ENCODE data around the gene RETREG3. TPM values are rescaled to one million over a fixed set of nuclear protein-coding genes. Genes with fewer than 3 reads are reported as not detected.

Gene RETREG3
- total and polyA plus RNA-seq, 2 experiments from 2014 or later = 8.0 to 38.2 TPM

DNA sequence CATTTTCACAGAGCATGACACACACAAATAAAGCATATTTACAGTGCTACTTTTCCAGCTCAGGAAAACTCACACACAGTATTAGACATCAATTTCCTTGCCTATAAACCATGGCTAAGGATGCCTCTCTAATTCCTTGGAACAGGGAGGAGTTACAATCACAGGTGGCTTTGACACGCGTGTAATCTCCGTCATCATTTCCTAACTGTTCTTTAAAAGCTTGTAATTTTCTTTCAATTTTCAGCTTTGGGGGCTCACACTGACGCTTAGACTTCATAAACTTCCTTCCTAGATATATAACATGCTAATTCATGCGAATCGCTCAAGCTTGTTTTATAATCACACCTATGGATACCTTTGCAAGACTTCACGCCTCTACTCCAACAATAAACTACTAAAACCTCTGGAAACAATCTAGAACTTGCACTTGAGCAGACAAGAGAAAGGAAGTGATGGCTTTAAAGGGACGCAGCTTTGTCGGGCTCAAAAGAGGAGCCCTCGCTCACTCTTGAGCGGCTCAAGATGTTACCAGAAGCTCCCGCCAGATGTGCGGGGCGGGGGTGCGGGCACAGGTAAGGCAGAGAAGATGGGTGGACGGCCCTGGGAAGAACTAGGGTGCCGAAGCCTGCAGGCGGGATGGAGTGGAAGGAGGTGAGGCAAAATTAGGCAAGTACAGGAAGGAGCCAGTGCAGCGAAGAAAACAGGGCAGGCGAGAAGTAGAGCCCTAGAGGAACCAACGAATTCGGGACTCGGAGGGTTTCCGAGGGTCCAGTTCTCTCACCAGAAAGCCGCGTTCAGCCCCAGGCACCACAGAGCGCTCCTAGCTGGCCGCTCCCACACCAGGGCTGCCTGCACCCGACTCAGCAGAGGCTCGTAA lies 631 bp downstream of the RETREG3 start (continued):
- TF ChIP-seq, protein P1, sequence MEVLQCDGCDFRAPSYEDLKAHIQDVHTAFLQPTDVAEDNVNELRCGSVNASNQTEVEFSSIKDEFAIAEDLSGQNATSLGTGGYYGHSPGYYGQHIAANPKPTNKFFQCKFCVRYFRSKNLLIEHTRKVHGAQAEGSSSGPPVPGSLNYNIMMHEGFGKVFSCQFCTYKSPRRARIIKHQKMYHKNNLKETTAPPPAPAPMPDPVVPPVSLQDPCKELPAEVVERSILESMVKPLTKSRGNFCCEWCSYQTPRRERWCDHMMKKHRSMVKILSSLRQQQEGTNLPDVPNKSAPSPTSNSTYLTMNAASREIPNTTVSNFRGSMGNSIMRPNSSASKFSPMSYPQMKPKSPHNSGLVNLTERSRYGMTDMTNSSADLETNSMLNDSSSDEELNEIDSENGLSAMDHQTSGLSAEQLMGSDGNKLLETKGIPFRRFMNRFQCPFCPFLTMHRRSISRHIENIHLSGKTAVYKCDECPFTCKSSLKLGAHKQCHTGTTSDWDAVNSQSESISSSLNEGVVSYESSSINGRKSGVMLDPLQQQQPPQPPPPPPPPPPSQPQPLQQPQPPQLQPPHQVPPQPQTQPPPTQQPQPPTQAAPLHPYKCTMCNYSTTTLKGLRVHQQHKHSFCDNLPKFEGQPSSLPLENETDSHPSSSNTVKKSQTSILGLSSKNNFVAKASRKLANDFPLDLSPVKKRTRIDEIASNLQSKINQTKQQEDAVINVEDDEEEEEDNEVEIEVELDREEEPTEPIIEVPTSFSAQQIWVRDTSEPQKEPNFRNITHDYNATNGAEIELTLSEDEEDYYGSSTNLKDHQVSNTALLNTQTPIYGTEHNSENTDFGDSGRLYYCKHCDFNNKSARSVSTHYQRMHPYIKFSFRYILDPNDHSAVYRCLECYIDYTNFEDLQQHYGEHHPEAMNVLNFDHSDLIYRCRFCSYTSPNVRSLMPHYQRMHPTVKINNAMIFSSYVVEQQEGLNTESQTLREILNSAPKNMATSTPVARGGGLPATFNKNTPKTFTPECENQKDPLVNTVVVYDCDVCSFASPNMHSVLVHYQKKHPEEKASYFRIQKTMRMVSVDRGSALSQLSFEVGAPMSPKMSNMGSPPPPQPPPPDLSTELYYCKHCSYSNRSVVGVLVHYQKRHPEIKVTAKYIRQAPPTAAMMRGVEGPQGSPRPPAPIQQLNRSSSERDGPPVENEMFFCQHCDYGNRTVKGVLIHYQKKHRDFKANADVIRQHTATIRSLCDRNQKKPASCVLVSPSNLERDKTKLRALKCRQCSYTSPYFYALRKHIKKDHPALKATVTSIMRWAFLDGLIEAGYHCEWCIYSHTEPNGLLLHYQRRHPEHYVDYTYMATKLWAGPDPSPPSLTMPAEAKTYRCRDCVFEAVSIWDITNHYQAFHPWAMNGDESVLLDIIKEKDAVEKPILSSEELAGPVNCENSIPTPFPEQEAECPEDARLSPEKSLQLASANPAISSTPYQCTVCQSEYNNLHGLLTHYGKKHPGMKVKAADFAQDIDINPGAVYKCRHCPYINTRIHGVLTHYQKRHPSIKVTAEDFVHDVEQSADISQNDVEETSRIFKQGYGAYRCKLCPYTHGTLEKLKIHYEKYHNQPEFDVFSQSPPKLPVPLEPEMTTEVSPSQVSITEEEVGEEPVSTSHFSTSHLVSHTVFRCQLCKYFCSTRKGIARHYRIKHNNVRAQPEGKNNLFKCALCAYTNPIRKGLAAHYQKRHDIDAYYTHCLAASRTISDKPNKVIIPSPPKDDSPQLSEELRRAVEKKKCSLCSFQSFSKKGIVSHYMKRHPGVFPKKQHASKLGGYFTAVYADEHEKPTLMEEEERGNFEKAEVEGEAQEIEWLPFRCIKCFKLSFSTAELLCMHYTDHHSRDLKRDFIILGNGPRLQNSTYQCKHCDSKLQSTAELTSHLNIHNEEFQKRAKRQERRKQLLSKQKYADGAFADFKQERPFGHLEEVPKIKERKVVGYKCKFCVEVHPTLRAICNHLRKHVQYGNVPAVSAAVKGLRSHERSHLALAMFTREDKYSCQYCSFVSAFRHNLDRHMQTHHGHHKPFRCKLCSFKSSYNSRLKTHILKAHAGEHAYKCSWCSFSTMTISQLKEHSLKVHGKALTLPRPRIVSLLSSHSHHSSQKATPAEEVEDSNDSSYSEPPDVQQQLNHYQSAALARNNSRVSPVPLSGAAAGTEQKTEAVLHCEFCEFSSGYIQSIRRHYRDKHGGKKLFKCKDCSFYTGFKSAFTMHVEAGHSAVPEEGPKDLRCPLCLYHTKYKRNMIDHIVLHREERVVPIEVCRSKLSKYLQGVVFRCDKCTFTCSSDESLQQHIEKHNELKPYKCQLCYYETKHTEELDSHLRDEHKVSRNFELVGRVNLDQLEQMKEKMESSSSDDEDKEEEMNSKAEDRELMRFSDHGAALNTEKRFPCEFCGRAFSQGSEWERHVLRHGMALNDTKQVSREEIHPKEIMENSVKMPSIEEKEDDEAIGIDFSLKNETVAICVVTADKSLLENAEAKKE (CRISPR knock-in tag; IDR thresholded peaks at IDR 0.05) = no peak

DNA sequence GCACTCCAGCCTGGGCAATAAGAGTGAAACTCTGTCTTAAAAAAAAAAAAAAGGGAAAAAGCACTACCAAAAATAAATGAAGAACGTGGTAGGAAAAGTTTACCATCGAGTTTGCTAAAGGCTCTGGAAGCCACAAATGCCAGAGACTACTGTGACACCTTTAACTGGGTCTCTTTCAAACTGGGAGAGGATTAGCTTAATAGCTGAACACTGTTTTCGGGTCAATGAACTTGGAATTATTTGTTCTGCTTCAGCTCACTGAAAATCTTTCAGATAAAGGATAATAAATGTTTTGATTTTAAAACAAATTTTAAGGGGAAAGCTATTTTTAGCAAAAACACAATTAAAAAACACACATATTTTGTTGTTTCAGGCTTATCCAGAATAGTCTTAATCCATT lies 1.4 kb downstream of the RETREG3 start:
- Mint-ChIP-seq H3K9me3 (no peaks in the 10 kb centered on the region; the same call in 2 of the 3 replicates), H3K27ac (no peak overlapping the region), H3K4me1 (peaks cover 6% of the 10 kb centered on the region; the same call in 2 of the 3 replicates), H3K36me3 (ENCODE audit: low read depth) (peaks cover 19% of the 10 kb centered on the region), H3K27me3 (ENCODE audit: insufficient read depth, low read depth, poor library complexity) (peaks cover 4% of the 10 kb centered on the region), H3K4me3 (peak overlapping the region; percentile 97)
- H2AFZ ChIP-seq = no peak overlapping the region
- H3K4me2 ChIP-seq = peak overlapping the region; percentile 100
- DNase-seq (ENCODE audit: low spot score) (no peak), ATAC-seq (no peak)
- peaks cover 18% of the 10 kb centered on the region for H3K4me1 ChIP-seq (ENCODE audit: insufficient read depth)
- H3K79me2 ChIP-seq (replicated peaks; ENCODE audit: insufficient read depth) = peaks cover 72% of the 10 kb centered on the region
- H3K36me3 ChIP-seq (ENCODE audit: insufficient read depth) = peaks cover 11% of the 10 kb centered on the region; the same call in 1 of the 2 replicates
- H3F3A ChIP-seq (replicated peaks; ENCODE audit: low read depth) = peaks cover 9% of the 10 kb centered on the region; the same call in 1 of the 2 replicates
- H3K4me3 ChIP-seq = peak overlapping the region; percentile 99
- no peaks in the 10 kb centered on the region for H3K9me2 ChIP-seq (ENCODE audit: insufficient read depth)
- H3K27ac ChIP-seq (ENCODE audit: low read depth) = no peak overlapping the region
- TF ChIP-seq ZNF331 (CRISPR knock-in tag; IDR thresholded peaks at IDR 0.05; ENCODE audit: low read depth) = no peak
- TF ChIP-seq, protein P1 (CRISPR knock-in tag; IDR thresholded peaks at IDR 0.05) = no peak
- H4K20me1 ChIP-seq (replicated peaks; ENCODE audit: insufficient read depth) = peaks cover 42% of the 10 kb centered on the region
- H3K27me3 ChIP-seq (ENCODE audit: insufficient read depth) = no peaks in the 10 kb centered on the region
